GM23338 (cell line): ENCODE measurements around the gene NLGN3. TPM values are rescaled to one million over a fixed set of nuclear protein-coding genes. Genes with fewer than 3 reads are reported as not detected.

ENCODE experiments used
- ATAC-seq: fragments of 200-7000 bp; cut with Tn5 transposase; 3 replicates; pipeline ENCODE4 v1.9.1; 2020
- DNase-seq: peaks from one replicate; pipeline ENCODE4 v3.0.0-alpha.2; 2015; ENCODE audit warnings: low spot score
- H2AFZ ChIP-seq: fragments of 200-600 bp; sonication (generic); 2 replicates; pipeline ENCODE4 v1.8.0; 2016; ENCODE audit warnings: antibody characterized with exemption, mild to moderate bottlenecking, moderate library complexity
- H3F3A ChIP-seq: fragments of 200-600 bp; sonication (generic); replicated peaks from 2 replicates; pipeline ENCODE4 v1.8.0; 2017; ENCODE audit warnings: antibody characterized with exemption, mixed run types, low read depth
- H3K27ac ChIP-seq: fragments of 200-600 bp; sonication (generic); 2 replicates; pipeline ENCODE4 v1.6.1; 2016; ENCODE audit warnings: low read depth
- H3K27me3 ChIP-seq: fragments of 200-600 bp; sonication (generic); 2 replicates; pipeline ENCODE4 v1.8.0; 2016; ENCODE audit warnings: mild to moderate bottlenecking, mixed run types, moderate library complexity; ENCODE audit not compliant: insufficient read depth
- H3K36me3 ChIP-seq: fragments of 200-600 bp; sonication (generic); 2 replicates; pipeline ENCODE4 v1.8.0; 2016; ENCODE audit warnings: mild to moderate bottlenecking; ENCODE audit not compliant: insufficient read depth
- H3K4me1 ChIP-seq: fragments of 200-600 bp; sonication (generic); 2 replicates; pipeline ENCODE4 v1.8.0; 2016; ENCODE audit warnings: mild to moderate bottlenecking, moderate library complexity; ENCODE audit not compliant: insufficient read depth
- H3K4me2 ChIP-seq: fragments of 200-600 bp; sonication (generic); 2 replicates; pipeline ENCODE4 v1.7.1; 2017; ENCODE audit warnings: mixed run types
- H3K4me3 ChIP-seq: fragments of 200-600 bp; sonication (generic); 2 replicates; pipeline ENCODE4 v1.6.1; 2016; ENCODE audit warnings: mixed run types
- H3K79me2 ChIP-seq: fragments of 200-600 bp; sonication (generic); replicated peaks from 2 replicates; pipeline ENCODE4 v1.8.0; 2017; ENCODE audit warnings: mild to moderate bottlenecking; ENCODE audit not compliant: insufficient read depth
- H3K9me2 ChIP-seq: fragments of 200-600 bp; sonication (generic); 2 replicates; pipeline ENCODE4 v1.8.0; 2017; ENCODE audit not compliant: insufficient read depth
- H4K20me1 ChIP-seq: fragments of 200-600 bp; sonication (generic); replicated peaks from 2 replicates; pipeline ENCODE4 v1.8.0; 2017; ENCODE audit warnings: mild to moderate bottlenecking; ENCODE audit not compliant: insufficient read depth
- H3K27ac Mint-ChIP-seq: 2 replicates; pipeline ENCODE4 v1.8.0; 2020; ENCODE audit warnings: inconsistent platforms, mild to moderate bottlenecking, moderate library complexity, mixed read lengths
- H3K27me3 Mint-ChIP-seq: 3 replicates; pipeline ENCODE4 v1.8.0; 2022; ENCODE audit warnings: low read depth, mild to moderate bottlenecking, moderate library complexity, mixed read lengths, inconsistent platforms; ENCODE audit not compliant: insufficient read depth, poor library complexity
- H3K36me3 Mint-ChIP-seq: 3 replicates; pipeline ENCODE4 v1.8.0; 2021; ENCODE audit warnings: low read depth, mild to moderate bottlenecking, inconsistent platforms, moderate library complexity, mixed read lengths
- H3K4me1 Mint-ChIP-seq: 3 replicates; pipeline ENCODE4 v1.8.0; 2020; ENCODE audit warnings: mild to moderate bottlenecking, inconsistent platforms, mixed read lengths
- H3K4me3 Mint-ChIP-seq: 3 replicates; pipeline ENCODE4 v1.8.0; 2021; ENCODE audit warnings: moderate library complexity, mild to moderate bottlenecking, inconsistent platforms, mixed read lengths
- H3K9me3 Mint-ChIP-seq: 3 replicates; pipeline ENCODE4 v1.8.0; 2020; ENCODE audit warnings: moderate library complexity, mild to moderate bottlenecking, inconsistent platforms, mixed read lengths
- ETS1 ChIP-seq: IDR thresholded peaks from 2 replicates; pipeline ENCODE4 v1.6.1; 2016; ENCODE audit warnings: antibody characterized with exemption
- EZH2 ChIP-seq: fragments of 200-600 bp; sonication (generic); IDR thresholded peaks from one replicate; pipeline ENCODE4 v1.8.0; 2017; ENCODE audit warnings: antibody characterized with exemption, mild to moderate bottlenecking, low read depth; ENCODE audit not compliant: unreplicated experiment
- EZH2phosphoT487 ChIP-seq: fragments of 200-600 bp; sonication (generic); IDR thresholded peaks from one replicate; pipeline ENCODE4 v1.8.1; 2018; ENCODE audit warnings: antibody characterized with exemption; ENCODE audit not compliant: unreplicated experiment
- NANOG ChIP-seq: IDR thresholded peaks from 2 replicates; pipeline ENCODE4 v1.6.1; 2016; ENCODE audit warnings: antibody characterized with exemption, borderline replicate concordance
- STAT1 ChIP-seq: IDR thresholded peaks from one replicate; pipeline ENCODE4 v1.6.1; 2016; ENCODE audit warnings: antibody characterized with exemption; ENCODE audit not compliant: unreplicated experiment
- ZNF331 ChIP-seq: fragments of 250-450 bp; sonication (Bioruptor Pico); IDR thresholded peaks from 2 replicates; pipeline ENCODE4 v1.5.0; 2020; ENCODE audit warnings: low read depth, mild to moderate bottlenecking, moderate library complexity
- polyA plus RNA-seq: library from polyadenylated mRNA; unstranded; fragments of >200 nt; fragmentation: Nextera tagmentation; extraction: Ambion mirVana; gene quantifications from 2 replicates; pipeline ENCODE4 v1.2.1, GENCODE V29; 2016
- total RNA-seq: library from RNA; depleted of rRNA; stranded (reverse); fragments of >200 nt; shearing (Covaris generic); gene quantifications from 2 replicates; pipeline ENCODE4 v1.2.3, GENCODE V29; 2014
- TF ChIP-seq, protein P1 (sequence below), 2 experiments: fragments of 200-600 bp in 1 of 2; sonication (generic) in 1 of 2; conservative IDR thresholded peaks; 2 replicates each; pipeline versions ENCODE4 v1.5.1 to v1.6.1; 2016 to 2017; ENCODE audit warnings: antibody characterized with exemption in 2 of 2, low read depth in 2 of 2, mild to moderate bottlenecking in 2 of 2, moderate library complexity in 1 of 2

NLGN3 gene
- total and polyA plus RNA-seq, 2 experiments from 2014 or later, result 4.5 to 17.2 TPM

DNA sequence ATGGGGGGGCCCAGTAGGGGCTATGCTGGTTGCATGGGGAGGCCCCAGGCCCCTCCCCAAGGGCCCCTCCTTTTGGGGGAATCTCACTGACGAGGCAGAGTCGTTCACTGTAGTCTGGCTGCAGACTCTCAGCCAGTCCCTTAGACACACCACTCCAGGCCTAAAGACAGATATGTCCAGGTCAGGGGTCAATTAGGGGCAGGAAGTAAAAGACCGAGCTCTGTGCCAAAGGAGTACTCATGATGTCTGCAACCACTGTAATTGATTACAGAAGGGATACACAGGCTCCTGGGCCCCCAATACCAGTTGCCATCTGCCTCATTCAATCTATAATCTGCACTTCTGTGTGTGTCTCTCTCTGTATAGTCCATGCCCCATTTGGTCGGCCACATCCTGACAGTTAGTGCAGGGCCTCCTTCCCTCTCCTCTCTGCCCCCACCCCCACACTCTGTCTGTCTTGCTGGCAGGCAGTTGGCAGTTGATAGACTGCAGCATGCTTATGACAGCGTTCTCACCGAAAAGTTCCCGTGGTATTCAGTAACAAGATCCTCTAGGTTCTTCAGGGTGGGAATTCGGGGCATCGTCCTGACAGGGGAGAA, 36.8 kb upstream of the NLGN3 start:
- Histone ChIP-seq H3K4me3 (no peak overlapping the region), H3K9me2 (no peaks in the 10 kb centered on the region), H3K36me3 (no peaks in the 10 kb centered on the region), H3K4me2 (no peak overlapping the region), H4K20me1 (no peaks in the 10 kb centered on the region), H3K79me2 (no peaks in the 10 kb centered on the region), H3F3A (0 out of 2 replicates have a peak, but pooled peaks cover 2% of the 10 kb centered on the region), H3K27ac (no peak overlapping the region), H3K27me3 (peaks cover 23% of the 10 kb centered on the region; the same call in 1 of the 2 replicates), H3K4me1 (peaks cover 19% of the 10 kb centered on the region), H2AFZ (no peak overlapping the region)
- H3K27me3 Mint-ChIP-seq, result peaks cover 2% of the 10 kb centered on the region
- no peak overlapping the region for H3K27ac Mint-ChIP-seq
- DNase-seq (no peak), ATAC-seq (no peak)
- no peaks in the 10 kb centered on the region for H3K9me3 Mint-ChIP-seq
- TF ChIP-seq ETS1, result no peak
- TF ChIP-seq NANOG, result no peak
- TF ChIP-seq STAT1, result no peak
- no peak for TF ChIP-seq ZNF331
- TF ChIP-seq, protein P1, sequence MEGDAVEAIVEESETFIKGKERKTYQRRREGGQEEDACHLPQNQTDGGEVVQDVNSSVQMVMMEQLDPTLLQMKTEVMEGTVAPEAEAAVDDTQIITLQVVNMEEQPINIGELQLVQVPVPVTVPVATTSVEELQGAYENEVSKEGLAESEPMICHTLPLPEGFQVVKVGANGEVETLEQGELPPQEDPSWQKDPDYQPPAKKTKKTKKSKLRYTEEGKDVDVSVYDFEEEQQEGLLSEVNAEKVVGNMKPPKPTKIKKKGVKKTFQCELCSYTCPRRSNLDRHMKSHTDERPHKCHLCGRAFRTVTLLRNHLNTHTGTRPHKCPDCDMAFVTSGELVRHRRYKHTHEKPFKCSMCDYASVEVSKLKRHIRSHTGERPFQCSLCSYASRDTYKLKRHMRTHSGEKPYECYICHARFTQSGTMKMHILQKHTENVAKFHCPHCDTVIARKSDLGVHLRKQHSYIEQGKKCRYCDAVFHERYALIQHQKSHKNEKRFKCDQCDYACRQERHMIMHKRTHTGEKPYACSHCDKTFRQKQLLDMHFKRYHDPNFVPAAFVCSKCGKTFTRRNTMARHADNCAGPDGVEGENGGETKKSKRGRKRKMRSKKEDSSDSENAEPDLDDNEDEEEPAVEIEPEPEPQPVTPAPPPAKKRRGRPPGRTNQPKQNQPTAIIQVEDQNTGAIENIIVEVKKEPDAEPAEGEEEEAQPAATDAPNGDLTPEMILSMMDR (conservative IDR thresholded peaks at IDR 0.05; ENCODE audit: low read depth in 2 of 2), result no peak
- no peak overlapping the region for H3K4me3 Mint-ChIP-seq
- H3K36me3 Mint-ChIP-seq, result no peaks in the 10 kb centered on the region
- H3K4me1 Mint-ChIP-seq, result peaks cover 28% of the 10 kb centered on the region

- TF ChIP-seq EZH2 (no peak), EZH2phosphoT487 (no peak)
- H3K27ac Mint-ChIP-seq, result no peak overlapping the region
- Histone ChIP-seq H3K27ac (no peak overlapping the region), H3K79me2 (no peaks in the 10 kb centered on the region), H3K9me2 (no peaks in the 10 kb centered on the region), H3K36me3 (no peaks in the 10 kb centered on the region), H3K4me3 (no peak overlapping the region), H3K4me2 (no peak overlapping the region), H3K27me3 (peaks cover 31% of the 10 kb centered on the region), H3K4me1 (peaks cover 14% of the 10 kb centered on the region), H2AFZ (no peak overlapping the region), H3F3A (no peaks in the 10 kb centered on the region), H4K20me1 (no peaks in the 10 kb centered on the region)
- ATAC-seq (no peak), DNase-seq (no peak)
- no peaks in the 10 kb centered on the region for H3K9me3 Mint-ChIP-seq
- H3K27me3 Mint-ChIP-seq, result peaks cover 2% of the 10 kb centered on the region
- no peak overlapping the region for H3K4me3 Mint-ChIP-seq
- H3K36me3 Mint-ChIP-seq, result no peaks in the 10 kb centered on the region
- peaks cover 23% of the 10 kb centered on the region for H3K4me1 Mint-ChIP-seq
Measured at GRCh38 chrX:71109051-71109450, 35.6 kb upstream of the NLGN3 start.
